Neural cell (in vitro differentiated cells): ENCODE measurements around the gene PFKP. TPM values are rescaled to one million over a fixed set of nuclear protein-coding genes. Genes with fewer than 3 reads are reported as not detected.

Experiments
- H2AFZ ChIP-seq: fragments of 200-600, 300-800 bp; sonication (generic), shearing (Covaris generic); 2 replicates; pipeline ENCODE4 v1.6.0; 2014; ENCODE audit warnings: low read depth, mild to moderate bottlenecking, antibody characterized with exemption, low read length, moderate library complexity
- H3F3A ChIP-seq: fragments of 200-600 bp; shearing (Covaris generic); 2 replicates; pipeline ENCODE4 v1.6.1; 2016; ENCODE audit warnings: mild to moderate bottlenecking, moderate library complexity, mixed read lengths, antibody characterized with exemption, low read length; ENCODE audit not compliant: insufficient read depth, poor library complexity, severe bottlenecking
- H3K27ac ChIP-seq: fragments of 200-600, 300-800 bp; sonication (generic), shearing (Covaris generic); 2 replicates; pipeline ENCODE4 v1.5.1; 2014; ENCODE audit warnings: mild to moderate bottlenecking, low read length, moderate library complexity
- H3K27me3 ChIP-seq: fragments of 300-800, 200-600 bp; sonication (generic), shearing (Covaris generic); 2 replicates; pipeline ENCODE4 v1.6.0; 2014; ENCODE audit warnings: mild to moderate bottlenecking, low read depth, low read length, moderate library complexity; ENCODE audit not compliant: insufficient read depth
- H3K36me3 ChIP-seq: fragments of 300-800, 200-600 bp; sonication (generic), shearing (Covaris generic); 2 replicates; pipeline ENCODE4 v1.5.1; 2014; ENCODE audit warnings: mild to moderate bottlenecking, antibody characterized with exemption, low read length, moderate library complexity; ENCODE audit not compliant: insufficient read depth
- H3K4me2 ChIP-seq: fragments of 300-800, 200-600 bp; sonication (generic), shearing (Covaris generic); 2 replicates; pipeline ENCODE4 v1.6.0; 2014; ENCODE audit warnings: mild to moderate bottlenecking, low read length
- H3K4me3 ChIP-seq: fragments of 300-800, 200-600 bp; sonication (generic), shearing (Covaris generic); 2 replicates; pipeline ENCODE4 v1.5.1; 2014; ENCODE audit warnings: mild to moderate bottlenecking, low read length, moderate library complexity
- H3K79me2 ChIP-seq: fragments of 200-600 bp; shearing (Covaris generic); replicated peaks from 2 replicates; pipeline ENCODE4 v1.6.0; 2014; ENCODE audit warnings: mild to moderate bottlenecking, low read length, moderate library complexity; ENCODE audit not compliant: insufficient read depth
- H3K9ac ChIP-seq: fragments of 300-800, 200-600 bp; sonication (generic), shearing (Covaris generic); 2 replicates; pipeline ENCODE4 v1.6.1; 2016; ENCODE audit warnings: mild to moderate bottlenecking, low read length, mixed read lengths
- H3K9me2 ChIP-seq: fragments of 200-600 bp; shearing (Covaris generic); 2 replicates; pipeline ENCODE4 v1.6.1; 2016; ENCODE audit warnings: mild to moderate bottlenecking, low read length, mixed read lengths; ENCODE audit not compliant: insufficient read depth
- H3K9me3 ChIP-seq: fragments of 200-600, 300-800 bp; sonication (generic), shearing (Covaris generic); 2 replicates; pipeline ENCODE4 v1.6.1; 2016; ENCODE audit warnings: mild to moderate bottlenecking, mixed run types, low read length, moderate library complexity, mixed read lengths
- H4K20me1 ChIP-seq: fragments of 200-600 bp; shearing (Covaris generic); 2 replicates; pipeline ENCODE4 v1.6.1; 2016; ENCODE audit warnings: mild to moderate bottlenecking, mixed run types; ENCODE audit not compliant: insufficient read depth
- CTCF ChIP-seq: fragments of 450-650 bp; IDR thresholded peaks from 2 replicates; pipeline ENCODE4 v1.5.1; 2014; ENCODE audit warnings: antibody characterized with exemption, mild to moderate bottlenecking, moderate library complexity; ENCODE audit not compliant: poor library complexity, severe bottlenecking
- EP300 ChIP-seq: fragments of 450-650 bp; conservative IDR thresholded peaks from 2 replicates; pipeline ENCODE4 v1.6.1; 2014; ENCODE audit warnings: antibody characterized with exemption, mild to moderate bottlenecking, moderate library complexity; ENCODE audit not compliant: poor library complexity, severe bottlenecking
- EZH2 ChIP-seq: fragments of 200-600, 300-800 bp; shearing (Covaris generic), sonication (generic); IDR thresholded peaks from 2 replicates; pipeline ENCODE4 v1.6.1; 2014; ENCODE audit warnings: antibody characterized with exemption, low read length, borderline replicate concordance, mild to moderate bottlenecking; ENCODE audit not compliant: insufficient read depth, poor library complexity, severe bottlenecking
- MXI1 ChIP-seq: fragments of 450-650 bp; conservative IDR thresholded peaks from 2 replicates; pipeline ENCODE4 v1.6.1; 2014; ENCODE audit warnings: antibody characterized with exemption, mild to moderate bottlenecking; ENCODE audit not compliant: poor library complexity, severe bottlenecking
- POLR2AphosphoS5 ChIP-seq: IDR thresholded peaks from 2 replicates; pipeline ENCODE4 v1.6.1; 2012
- RAD21 ChIP-seq: fragments of 450-650 bp; conservative IDR thresholded peaks from 2 replicates; pipeline ENCODE4 v1.6.1; 2014; ENCODE audit warnings: antibody characterized with exemption, mild to moderate bottlenecking, moderate library complexity
- REST ChIP-seq: IDR thresholded peaks from 2 replicates; pipeline ENCODE4 v1.6.1; 2012; ENCODE audit warnings: borderline replicate concordance
- SMC3 ChIP-seq: fragments of 450-650 bp; conservative IDR thresholded peaks from 2 replicates; pipeline ENCODE4 v1.6.1; 2014; ENCODE audit warnings: antibody characterized with exemption, mild to moderate bottlenecking, moderate library complexity; ENCODE audit not compliant: poor library complexity
- TAF1 ChIP-seq: IDR thresholded peaks from 2 replicates; pipeline ENCODE4 v1.6.1; 2012; ENCODE audit warnings: low read depth
- polyA plus RNA-seq: library from polyadenylated mRNA; depleted of rRNA; stranded (reverse); fragments of >200 nt; gene quantifications from 2 replicates; pipeline ENCODE4 v1.2.3, GENCODE V29; 2014

The PFKP gene
- polyA plus RNA-seq, 1 donor from 2014 or later = 27.9 TPM

GRCh38 chr10:3148994-3149393 is 81.6 kb downstream of the PFKP start:
- TF ChIP-seq EZH2 (no peak), POLR2AphosphoS5 (no peak), MXI1 (no peak), RAD21 (no peak), CTCF (no peak), REST (no peak), EP300 (no peak), SMC3 (no peak), TAF1 (no peak)
- Histone ChIP-seq H4K20me1 (no peaks in the 10 kb centered on the region), H3K9me3 (no peaks in the 10 kb centered on the region), H3K9me2 (no peaks in the 10 kb centered on the region), H3K9ac (no peak overlapping the region), H3K4me2 (no peak overlapping the region), H3K27me3 (no peaks in the 10 kb centered on the region), H3K4me3 (no peak overlapping the region), H3F3A (no peaks in the 10 kb centered on the region), H3K79me2 (no peaks in the 10 kb centered on the region), H2AFZ (no peak overlapping the region), H3K36me3 (no peaks in the 10 kb centered on the region), H3K27ac (no peak overlapping the region)

GRCh38 chr10:3149918-3150317 is 82.6 kb downstream of the PFKP start:
- Histone ChIP-seq H3K9me2 (no peaks in the 10 kb centered on the region), H3K4me3 (no peak overlapping the region), H3K27ac (no peak overlapping the region), H3K9ac (no peak overlapping the region), H2AFZ (no peak overlapping the region), H3K27me3 (no peaks in the 10 kb centered on the region), H3K36me3 (peaks cover 3% of the 10 kb centered on the region), H3K79me2 (no peaks in the 10 kb centered on the region), H4K20me1 (no peaks in the 10 kb centered on the region), H3K9me3 (no peaks in the 10 kb centered on the region), H3F3A (no peaks in the 10 kb centered on the region), H3K4me2 (no peak overlapping the region)
- TF ChIP-seq POLR2AphosphoS5 (no peak), EZH2 (no peak), RAD21 (no peak), REST (no peak)
